PC-3 (cell line): ENCODE data around the gene DDIAS.

Experiments used
- CTCF ChIP-seq: fragments of 300-600 bp; sonication (generic); conservative IDR thresholded peaks from 2 replicates; pipeline ENCODE4 v1.5.1; 2017; ENCODE audit warnings: antibody characterized with exemption, low read depth, mild to moderate bottlenecking, low read length
- EZH2 ChIP-seq: fragments of 300-600 bp; sonication (generic); IDR thresholded peaks from one replicate; pipeline ENCODE4 v1.6.1; 2017; ENCODE audit warnings: antibody characterized with exemption, mild to moderate bottlenecking, low read length; ENCODE audit not compliant: unreplicated experiment
- EZH2phosphoT487 ChIP-seq: fragments of 300-600 bp; sonication (generic); IDR thresholded peaks from 2 replicates; pipeline ENCODE4 v1.6.1; 2018; ENCODE audit warnings: mild to moderate bottlenecking, antibody characterized with exemption, low read length, borderline replicate concordance

- TF ChIP-seq CTCF (no peak), EZH2phosphoT487 (no peak), EZH2 (no peak)
Measured at GRCh38 chr11:82899186-82899820, 2.2 kb upstream of the DDIAS start.
